Measurements from ENCODE around the gene MAP3K14. TPM values are rescaled to one million over a fixed set of nuclear protein-coding genes. Genes with fewer than 3 reads are reported as not detected.

The MAP3K14 gene
- total RNA-seq: 10 to 100 TPM in 3 of 4 donors, 1 to 10 TPM in 1; 9.6 to 14.4 (median 11.9) TPM

DNA sequence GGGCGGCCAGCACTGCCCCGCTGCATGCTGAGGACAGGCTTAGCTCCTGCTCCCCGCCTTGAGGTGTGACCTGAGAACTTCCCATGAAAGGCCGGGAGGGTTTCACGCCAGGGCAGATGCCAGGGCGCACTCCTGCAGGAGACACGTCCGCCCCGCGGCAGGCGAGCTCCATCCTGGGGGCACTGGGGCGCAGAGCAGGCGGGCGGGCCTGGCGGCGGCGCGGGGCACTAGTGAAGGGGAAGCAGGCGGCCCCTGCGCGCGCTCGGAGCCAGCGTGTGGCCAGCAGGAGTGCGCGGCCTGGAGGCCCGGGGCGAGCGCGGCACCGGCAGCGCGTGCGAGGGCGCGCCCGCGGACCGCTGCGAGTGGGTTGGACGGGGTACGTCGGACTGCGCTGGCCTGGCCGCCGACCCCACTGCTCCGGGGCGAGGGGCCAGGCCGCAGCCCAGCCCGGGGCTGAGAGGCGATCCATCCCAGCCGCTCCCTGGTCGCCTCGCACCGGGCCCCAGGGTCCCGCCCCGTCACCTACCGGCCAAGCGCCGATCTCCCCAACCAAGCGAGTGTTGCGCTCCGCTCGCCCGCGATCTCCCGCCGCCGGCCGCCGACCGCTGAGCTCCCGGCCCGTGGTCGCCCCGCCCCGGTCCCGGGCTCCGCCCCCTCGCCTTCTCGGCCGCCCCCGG is at the start of gene MAP3K14:
MAP3K14 (minus strand) TSS at position 587 of the 677 bp plus-strand sequence. CDS start 26,275 bp downstream, outside the sequence.
- Histone ChIP-seq H3K36me3 (no peaks in the 10 kb centered on the region), H3K9me3 (no peaks in the 10 kb centered on the region), H3K4me3 (peak within 1 kb of the TSS; percentile 78), H3K27me3 (no peaks in the 10 kb centered on the region), H3K4me1 (peaks cover 90% of the 10 kb centered on the region), H3K27ac (peak within 1 kb of the TSS; percentile 96)
- TF ChIP-seq, protein P1, sequence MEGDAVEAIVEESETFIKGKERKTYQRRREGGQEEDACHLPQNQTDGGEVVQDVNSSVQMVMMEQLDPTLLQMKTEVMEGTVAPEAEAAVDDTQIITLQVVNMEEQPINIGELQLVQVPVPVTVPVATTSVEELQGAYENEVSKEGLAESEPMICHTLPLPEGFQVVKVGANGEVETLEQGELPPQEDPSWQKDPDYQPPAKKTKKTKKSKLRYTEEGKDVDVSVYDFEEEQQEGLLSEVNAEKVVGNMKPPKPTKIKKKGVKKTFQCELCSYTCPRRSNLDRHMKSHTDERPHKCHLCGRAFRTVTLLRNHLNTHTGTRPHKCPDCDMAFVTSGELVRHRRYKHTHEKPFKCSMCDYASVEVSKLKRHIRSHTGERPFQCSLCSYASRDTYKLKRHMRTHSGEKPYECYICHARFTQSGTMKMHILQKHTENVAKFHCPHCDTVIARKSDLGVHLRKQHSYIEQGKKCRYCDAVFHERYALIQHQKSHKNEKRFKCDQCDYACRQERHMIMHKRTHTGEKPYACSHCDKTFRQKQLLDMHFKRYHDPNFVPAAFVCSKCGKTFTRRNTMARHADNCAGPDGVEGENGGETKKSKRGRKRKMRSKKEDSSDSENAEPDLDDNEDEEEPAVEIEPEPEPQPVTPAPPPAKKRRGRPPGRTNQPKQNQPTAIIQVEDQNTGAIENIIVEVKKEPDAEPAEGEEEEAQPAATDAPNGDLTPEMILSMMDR (IDR thresholded peaks at IDR 0.05): peak in 1 of 2 donors; percentile 12
- TF ChIP-seq EP300 (IDR thresholded peaks at IDR 0.05) (no peak), POLR2A (IDR thresholded peaks at IDR 0.05) (peak; percentile 83 to 87), POLR2AphosphoS5 (IDR thresholded peaks at IDR 0.05) (peak in 1 of 3 donors; percentile 32)
- 2% methylated on average over 12 of the region's 83 CpGs for WGBS
- DNase-seq (ENCODE audit: low spot score in 2 of 2): peak; percentile 89 to 90

DNA sequence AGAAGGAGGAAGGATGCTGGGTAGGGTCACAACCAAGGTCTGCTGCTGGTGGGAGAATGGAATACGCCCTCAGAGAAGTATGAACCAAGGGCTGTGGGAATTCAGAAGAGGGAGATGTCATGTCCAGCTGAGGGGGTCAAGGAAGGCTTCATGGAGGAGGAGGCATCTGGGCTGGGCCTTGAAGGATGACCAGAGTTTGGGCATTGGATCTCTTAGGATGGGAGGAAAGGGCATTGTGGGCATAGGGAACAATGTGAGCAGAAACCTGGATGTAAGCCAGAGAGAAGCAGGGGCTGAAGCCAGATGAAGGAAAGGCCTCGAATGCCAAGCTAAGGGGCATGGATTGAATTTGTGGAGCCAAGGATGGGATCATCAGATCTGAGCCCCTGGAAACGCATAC is 49.2 kb upstream of the MAP3K14 start:
- peak in 1 of 2 donors; percentile 28 for DNase-seq (ENCODE audit: low spot score in 2 of 2)
- TF ChIP-seq, protein P1 (IDR thresholded peaks at IDR 0.05): no peak
- TF ChIP-seq EP300 (IDR thresholded peaks at IDR 0.05) (no peak), POLR2A (IDR thresholded peaks at IDR 0.05) (no peak), POLR2AphosphoS5 (IDR thresholded peaks at IDR 0.05) (no peak)
- H3K4me1 ChIP-seq: peaks cover 11% of the 10 kb centered on the region
- no peaks in the 10 kb centered on the region for H3K9me3 ChIP-seq
- no peak overlapping the region for H3K27ac ChIP-seq
- H3K4me3 ChIP-seq: no peak overlapping the region
- H3K27me3 ChIP-seq: no peaks in the 10 kb centered on the region
- H3K36me3 ChIP-seq: no peaks in the 10 kb centered on the region
- 82% methylated on average over 3 of the region's 3 CpGs for WGBS

DNA sequence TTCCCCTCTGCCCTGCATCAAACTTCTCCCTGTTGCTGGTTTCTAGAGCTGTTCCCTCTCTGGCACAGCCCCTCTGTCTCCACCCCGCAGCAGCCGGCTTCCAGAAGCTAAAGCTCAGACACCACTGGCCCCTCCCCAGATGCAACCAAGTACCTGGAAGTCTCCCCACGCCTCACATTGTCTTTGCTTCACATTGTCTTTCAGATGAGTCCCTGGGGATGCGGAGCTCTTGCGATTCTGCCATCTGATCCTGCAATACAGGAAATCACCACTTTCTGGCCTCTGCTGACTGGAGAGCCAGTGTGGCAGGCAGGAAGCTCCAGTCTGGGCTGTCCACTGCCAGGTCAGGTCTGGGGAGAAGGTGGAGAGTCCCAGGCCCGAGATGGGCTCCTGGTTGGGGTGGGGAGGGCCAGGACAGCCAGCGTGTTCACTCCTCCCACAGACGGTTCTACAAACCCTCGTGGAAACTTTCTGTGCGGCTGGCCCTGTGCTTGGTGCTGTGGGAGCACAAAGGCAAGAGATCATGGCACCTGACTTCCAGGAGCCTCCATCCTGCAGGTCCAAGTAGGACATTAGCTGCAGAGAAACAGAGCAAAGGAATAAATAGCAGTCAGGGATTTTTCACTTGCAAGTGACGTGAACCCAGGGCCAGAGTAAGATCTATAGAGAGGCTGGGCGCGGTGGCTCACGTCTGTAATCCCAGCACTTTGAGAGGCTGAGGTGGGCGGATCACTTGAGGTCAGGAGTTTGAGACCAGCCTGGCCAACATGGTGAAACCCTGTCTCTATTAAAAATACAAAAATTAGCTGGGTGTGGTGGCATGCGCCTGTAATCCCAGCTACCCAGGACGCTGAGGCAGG is 47.9 kb upstream of the MAP3K14 start:
- no peak overlapping the region for H3K27ac ChIP-seq
- H3K4me1 ChIP-seq: peaks cover 7% of the 10 kb centered on the region
- DNase-seq (ENCODE audit: low spot score in 2 of 2): peak; percentile 48 to 67
- H3K27me3 ChIP-seq: no peaks in the 10 kb centered on the region
- no peak overlapping the region for H3K4me3 ChIP-seq
- H3K36me3 ChIP-seq: no peaks in the 10 kb centered on the region
- 74% methylated on average over 17 of the region's 17 CpGs for WGBS
- H3K9me3 ChIP-seq: no peaks in the 10 kb centered on the region
- TF ChIP-seq, protein P1 (IDR thresholded peaks at IDR 0.05): no peak
- no peak for TF ChIP-seq EP300 (IDR thresholded peaks at IDR 0.05)
- TF ChIP-seq POLR2A (IDR thresholded peaks at IDR 0.05): no peak
- TF ChIP-seq POLR2AphosphoS5 (IDR thresholded peaks at IDR 0.05): no peak

DNA sequence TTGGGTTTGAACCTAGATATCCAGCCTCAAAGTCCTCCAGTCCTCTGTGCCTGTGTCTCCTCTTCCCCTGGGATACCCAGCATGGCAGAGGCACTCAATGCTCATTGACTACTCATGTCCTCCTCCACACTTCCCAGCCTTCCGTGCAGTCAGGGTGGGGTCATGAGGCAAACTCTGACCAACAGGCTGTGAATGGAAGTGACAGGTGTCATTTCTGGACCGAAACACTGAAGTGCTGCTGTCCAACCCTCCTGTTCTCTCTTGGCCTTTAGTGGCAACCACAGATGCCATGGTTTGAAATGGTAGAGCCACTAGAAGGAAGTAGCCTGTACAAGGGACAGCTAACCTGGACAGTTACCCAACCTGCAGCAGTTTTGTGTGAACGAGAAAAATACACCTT is 46.7 kb upstream of the MAP3K14 start:
- DNase-seq (ENCODE audit: low spot score in 2 of 2): peak in 1 of 2 donors; percentile 25
- TF ChIP-seq, protein P1 (IDR thresholded peaks at IDR 0.05): no peak
- no peak for TF ChIP-seq POLR2AphosphoS5 (IDR thresholded peaks at IDR 0.05)
- TF ChIP-seq EP300 (IDR thresholded peaks at IDR 0.05): no peak
- TF ChIP-seq POLR2A (IDR thresholded peaks at IDR 0.05): no peak
- Histone ChIP-seq H3K27ac (no peak overlapping the region), H3K27me3 (no peaks in the 10 kb centered on the region), H3K4me1 (peaks cover 7% of the 10 kb centered on the region), H3K36me3 (no peaks in the 10 kb centered on the region), H3K9me3 (no peaks in the 10 kb centered on the region), H3K4me3 (no peak overlapping the region)
- 92% methylated on average over 3 of the region's 3 CpGs for WGBS

DNA sequence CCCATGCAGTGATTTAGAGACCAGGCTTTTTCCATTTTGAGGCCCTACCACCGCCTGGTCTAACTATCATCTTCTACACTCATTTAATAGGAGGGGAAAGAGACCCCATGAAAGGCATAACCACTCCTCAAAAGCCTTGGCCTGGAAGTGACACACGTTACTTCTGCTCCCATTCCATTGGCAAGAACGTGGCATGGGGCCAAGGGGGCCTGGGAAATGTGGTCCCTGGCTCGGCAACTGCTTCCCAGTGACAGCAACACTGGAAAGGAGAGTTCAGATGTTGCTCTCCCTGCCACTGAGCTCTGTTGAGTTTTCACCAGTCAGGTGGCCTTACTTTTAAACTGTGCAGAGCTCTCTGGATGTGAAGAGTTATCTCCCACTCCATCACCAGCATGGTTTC is 45.2 kb upstream of the MAP3K14 start:
- Histone ChIP-seq H3K4me1 (peaks cover 7% of the 10 kb centered on the region), H3K27ac (no peak overlapping the region), H3K9me3 (no peaks in the 10 kb centered on the region), H3K36me3 (no peaks in the 10 kb centered on the region), H3K27me3 (no peaks in the 10 kb centered on the region), H3K4me3 (no peak overlapping the region)
- WGBS: 73% methylated on average over 4 of the region's 4 CpGs
- DNase-seq (ENCODE audit: low spot score in 2 of 2): peak; percentile 52 to 54
- TF ChIP-seq POLR2A (IDR thresholded peaks at IDR 0.05) (no peak), POLR2AphosphoS5 (IDR thresholded peaks at IDR 0.05) (no peak), EP300 (IDR thresholded peaks at IDR 0.05) (no peak)
- TF ChIP-seq, protein P1 (IDR thresholded peaks at IDR 0.05): no peak

Measured in suprapubic skin (tissue), 4 donors.